HG02885 (cell line): Measurements from ENCODE around the gene SYNJ2.

ENCODE experiments used
- ATAC-seq: cut with Tn5 transposase; IDR thresholded peaks from one replicate; pipeline ENCODE4 v1.9.1; 2021; ENCODE audit warnings: mild to moderate bottlenecking; ENCODE audit not compliant: unreplicated experiment, poor library complexity

Gene SYNJ2

DNA sequence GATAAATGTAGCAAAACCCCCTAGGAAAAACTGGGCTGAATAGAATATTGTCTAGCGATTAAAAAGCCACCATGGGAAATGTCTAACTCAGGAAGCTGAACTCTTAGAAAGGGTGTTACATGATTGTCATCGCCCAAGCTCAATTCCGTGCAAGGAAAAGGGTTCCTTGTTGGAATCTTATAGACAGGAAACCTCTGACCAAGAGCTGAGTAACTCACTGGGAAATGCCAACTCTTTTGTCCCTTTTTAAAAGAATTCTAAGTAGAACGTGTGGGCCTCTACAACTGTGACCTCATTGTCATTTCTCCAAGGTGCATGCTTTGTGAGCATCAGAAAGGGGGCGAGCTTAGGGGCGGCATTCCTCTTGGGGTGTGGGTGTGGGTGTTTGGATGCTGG lies 88.1 kb downstream of the SYNJ2 start:
- no peak for ATAC-seq

GRCh38 chr6:158070513-158070912 lies 88.8 kb downstream of the SYNJ2 start:
- ATAC-seq = no peak

DNA sequence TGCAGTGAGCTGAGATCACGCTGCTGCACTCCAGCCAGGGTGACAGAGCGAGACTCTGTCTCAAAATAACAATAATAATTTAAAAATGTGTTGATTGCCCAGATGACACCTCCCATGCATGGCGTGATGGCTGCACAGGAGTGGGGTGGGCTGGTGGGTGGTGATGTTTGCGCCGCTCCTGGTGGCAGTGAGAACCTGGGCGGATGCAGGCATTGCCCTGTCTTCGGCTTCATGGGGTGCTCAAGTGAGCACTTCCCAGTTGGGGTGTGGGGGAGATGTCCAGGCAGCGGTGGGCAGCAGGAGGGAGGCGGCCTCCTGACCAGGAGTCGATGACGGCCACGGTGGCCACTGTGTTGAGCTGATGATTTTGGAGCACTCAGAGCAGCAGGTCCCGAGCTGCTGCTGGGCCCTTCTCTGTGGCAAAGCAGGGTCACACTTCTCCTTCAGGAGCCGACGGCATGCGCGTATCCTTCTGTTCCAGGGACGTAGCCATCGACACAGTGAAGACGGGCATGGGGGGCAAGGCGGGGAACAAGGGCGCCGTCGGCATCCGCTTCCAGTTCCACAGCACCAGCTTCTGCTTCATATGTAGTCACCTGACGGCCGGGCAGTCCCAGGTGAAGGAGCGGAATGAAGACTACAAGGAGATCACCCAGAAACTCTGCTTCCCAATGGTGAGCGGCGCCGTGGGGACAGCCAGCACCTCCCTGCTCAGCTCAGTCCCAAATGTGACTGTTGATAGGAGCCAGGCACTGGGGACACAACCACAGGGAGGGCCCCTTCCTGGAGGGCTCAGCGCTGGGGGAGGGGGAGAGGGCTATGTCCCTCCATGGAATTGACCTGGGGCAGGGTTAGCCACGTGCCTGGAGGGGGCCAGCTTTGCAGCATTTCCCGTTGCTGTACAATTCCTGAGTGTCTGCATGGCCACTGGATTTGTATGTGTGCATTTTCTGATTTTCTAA lies 89.7 kb downstream of the SYNJ2 start:
- no peak for ATAC-seq

- ATAC-seq = peak; percentile 51
Observed at GRCh38 chr6:158072083-158072721, 90.5 kb downstream of the SYNJ2 start.

DNA sequence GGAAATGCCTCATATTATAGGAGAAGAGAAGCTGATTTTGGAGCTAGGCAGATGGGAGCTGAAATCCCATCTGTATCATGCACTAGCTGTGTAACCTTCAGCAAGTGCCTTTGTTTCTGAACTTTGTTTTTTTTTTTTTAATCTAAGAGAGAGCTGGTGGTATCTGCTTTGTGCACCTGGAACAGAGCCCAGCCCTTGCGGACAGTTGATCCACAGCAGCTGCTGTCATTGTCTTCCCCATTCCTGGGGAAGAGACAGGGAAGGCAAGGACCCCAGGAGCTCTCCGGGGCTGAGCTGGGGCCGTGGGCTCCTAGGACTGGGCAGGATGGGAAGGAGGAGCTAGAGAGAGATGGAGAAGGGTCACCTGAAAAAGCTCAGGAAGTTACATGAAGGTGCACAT lies 92.1 kb downstream of the SYNJ2 start:
- no peak for ATAC-seq

- ATAC-seq = no peak
Observed at GRCh38 chr6:158076548-158076947, 94.9 kb downstream of the SYNJ2 start.

DNA sequence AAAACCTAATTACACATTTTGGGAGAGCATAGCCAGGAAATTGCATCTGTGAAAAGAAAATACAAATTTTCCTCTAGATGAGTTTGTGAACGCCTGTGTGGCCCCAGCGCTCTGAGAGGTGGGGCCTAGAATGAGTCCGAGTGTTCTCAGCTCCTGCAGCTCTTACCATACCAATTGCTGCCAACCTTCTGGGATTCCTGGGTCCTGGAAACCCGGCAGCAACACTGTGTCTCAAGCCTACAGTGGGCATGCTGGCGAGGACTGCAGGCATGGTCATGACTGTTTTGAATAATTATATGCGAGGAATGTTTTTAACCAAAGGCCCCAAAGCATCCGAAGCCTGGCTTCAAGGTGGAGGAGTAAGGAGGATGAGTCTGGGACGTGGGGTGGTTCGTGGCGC lies 96.0 kb downstream of the SYNJ2 start:
- ATAC-seq = no peak

GRCh38 chr6:158078320-158078719 lies 96.7 kb downstream of the SYNJ2 start:
- ATAC-seq = no peak

DNA sequence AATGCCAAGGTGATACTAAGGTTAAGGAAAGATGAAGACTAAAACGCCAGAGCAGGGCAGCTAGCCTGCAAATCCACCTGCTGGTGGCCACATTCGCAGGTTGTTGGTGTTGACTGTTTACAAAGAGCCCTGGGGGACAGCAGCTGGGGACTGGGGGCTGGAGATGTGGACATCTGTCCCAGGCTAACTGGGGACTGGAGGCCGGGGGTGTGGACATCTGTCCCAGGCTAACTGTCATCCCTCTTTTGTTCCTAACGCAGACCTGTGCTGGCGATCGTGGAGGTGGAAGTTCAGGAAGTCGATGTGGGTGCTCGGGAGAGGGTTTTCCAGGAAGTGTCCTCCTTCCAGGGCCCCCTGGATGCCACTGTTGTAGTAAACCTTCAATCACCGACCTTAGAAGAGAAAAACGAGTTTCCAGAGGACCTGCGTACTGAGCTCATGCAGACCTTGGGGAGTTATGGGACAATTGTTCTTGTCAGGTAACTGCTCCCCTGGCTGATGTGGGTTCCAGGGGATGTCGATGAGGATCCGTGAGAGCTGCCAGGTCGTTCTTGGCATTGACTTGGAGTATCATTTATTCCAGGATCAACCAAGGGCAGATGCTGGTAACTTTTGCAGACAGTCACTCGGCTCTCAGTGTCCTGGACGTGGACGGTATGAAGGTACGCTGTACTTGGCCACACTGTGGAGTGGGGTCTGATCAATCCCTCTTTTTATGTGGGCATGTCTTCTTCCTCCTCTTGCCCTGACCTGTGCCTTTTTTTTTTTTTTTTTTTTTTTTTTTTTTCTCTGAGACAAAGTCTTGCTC lies 99.4 kb downstream of the SYNJ2 start:
- no peak for ATAC-seq

GRCh38 chr6:158081657-158081935 lies 99.9 kb downstream of the SYNJ2 start:
- ATAC-seq = no peak

- no peak for ATAC-seq
Observed at GRCh38 chr6:158083455-158084325, 102.0 kb downstream of the SYNJ2 start.

DNA sequence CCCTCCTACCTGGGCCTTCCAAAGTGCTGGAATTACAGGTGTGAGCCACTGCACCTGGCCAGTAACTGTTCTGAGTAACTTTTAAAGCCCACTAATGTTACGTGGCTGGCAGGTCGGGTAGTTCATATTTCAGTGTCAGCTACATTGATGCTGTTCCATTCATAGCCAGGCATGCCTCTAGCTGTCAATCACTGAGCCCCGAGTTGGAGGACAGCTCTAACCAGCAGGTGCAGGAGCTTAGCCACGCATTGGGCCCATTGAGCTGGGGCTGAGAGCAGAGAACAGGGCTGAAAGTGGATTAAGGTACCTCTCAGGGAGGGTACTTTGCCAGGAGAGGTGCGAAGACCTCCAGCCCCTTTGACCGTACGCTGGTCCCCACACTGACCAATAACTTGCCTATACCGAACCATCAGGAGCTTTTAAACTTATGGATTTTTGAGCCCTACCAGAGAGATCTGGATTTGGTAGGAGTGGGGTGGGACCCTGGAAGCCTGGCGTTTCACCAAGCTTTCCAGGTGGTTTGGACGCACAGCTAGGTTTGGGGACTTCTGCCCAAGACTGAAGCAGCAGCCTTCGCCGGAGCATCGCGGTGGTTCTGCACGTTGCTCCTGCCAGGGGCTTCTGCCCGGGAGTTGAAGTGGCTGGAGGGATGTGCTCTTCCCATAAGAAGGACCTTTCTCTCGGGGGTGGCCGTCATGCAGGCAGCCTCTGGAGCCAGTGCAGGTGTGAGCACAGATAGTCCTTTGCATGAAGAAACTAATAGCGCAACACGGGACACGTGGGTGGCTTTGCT lies 103.8 kb downstream of the SYNJ2 start:
- ATAC-seq = no peak

DNA sequence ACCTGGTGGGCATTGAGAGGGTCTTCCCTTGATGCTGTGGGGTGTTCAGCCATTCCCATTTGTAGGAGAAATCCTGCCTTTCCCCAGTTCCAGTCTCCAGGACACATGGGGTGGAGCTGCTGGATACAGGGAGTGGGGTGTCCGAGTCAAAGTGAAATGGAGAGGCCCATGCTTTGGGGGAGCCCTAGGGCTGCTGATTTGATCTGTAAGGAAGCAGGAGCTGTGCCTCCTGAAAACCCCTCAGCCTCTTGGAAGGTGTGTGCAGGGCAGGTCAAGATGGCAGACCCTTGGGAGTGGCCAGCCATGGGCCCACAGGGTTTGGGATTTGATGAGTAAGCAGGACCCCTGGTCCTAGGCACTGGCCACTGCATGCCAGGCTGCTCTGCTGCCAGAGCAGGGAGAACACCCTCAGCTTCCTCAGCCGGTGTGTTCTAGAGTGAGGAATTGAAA lies 104.4 kb downstream of the SYNJ2 start:
- ATAC-seq = no peak

GRCh38 chr6:158086504-158087223 lies 105.0 kb downstream of the SYNJ2 start:
- ATAC-seq = no peak

DNA sequence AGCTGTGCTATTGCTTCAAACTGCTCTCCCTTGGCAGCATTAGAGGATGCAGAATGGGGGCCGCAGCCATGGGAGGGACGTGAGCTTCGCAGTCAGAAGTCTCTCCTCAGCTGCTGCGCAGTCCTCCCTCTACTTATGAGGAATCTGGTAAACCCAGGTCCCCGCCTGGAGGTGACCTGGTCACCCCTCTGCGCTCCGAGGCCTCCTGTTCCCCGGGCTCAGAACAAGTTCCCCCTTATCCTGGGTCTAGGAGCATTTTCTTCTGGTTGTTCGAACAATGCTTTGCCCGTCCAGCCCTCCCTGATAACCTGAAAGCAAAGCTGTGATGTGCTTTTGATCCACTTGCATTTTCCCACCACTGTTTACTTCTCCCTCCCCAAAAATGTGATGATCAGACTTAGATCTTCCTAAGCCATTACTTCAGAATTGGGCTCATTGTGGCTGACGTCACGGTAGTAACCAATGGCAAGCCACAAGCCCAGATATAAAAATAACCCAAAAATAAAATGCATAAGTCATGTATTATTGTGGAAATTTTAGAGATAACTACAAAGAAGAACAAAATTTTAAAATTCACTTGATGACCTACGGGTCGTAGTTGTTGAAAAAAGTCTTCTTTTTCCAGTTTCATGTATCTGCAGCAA lies 105.7 kb downstream of the SYNJ2 start:
- no peak for ATAC-seq

GRCh38 chr6:158092806-158093205 lies 111.1 kb downstream of the SYNJ2 start:
- no peak for ATAC-seq

DNA sequence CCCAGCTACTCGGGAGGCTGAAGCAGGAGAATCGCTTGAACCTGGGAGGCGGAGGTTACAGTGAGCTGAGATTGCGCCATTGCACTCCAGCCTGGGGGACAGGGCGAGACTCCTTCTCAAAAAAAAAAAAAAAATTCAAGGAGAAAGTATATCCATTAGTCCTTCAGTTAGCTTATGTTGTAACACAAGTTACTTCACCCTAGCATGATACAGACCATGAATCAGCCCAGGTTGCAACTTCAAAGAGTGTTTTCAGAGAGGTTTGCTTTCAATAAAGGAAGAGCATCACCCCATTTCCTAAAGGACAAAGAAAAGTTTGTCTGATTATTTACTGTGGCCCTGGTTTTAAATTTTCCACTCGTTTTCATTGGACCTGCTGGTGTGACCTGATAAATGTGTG lies 113.4 kb downstream of the SYNJ2 start:
- no peak for ATAC-seq

GRCh38 chr6:158095671-158096070 lies 114.0 kb downstream of the SYNJ2 start:
- no peak for ATAC-seq
